ENCODE results near the gene ZNF664. TPM values are rescaled to one million over a fixed set of nuclear protein-coding genes. Genes with fewer than 3 reads are reported as not detected.

Gene ZNF664
- total and polyA plus RNA-seq, 2 experiments from 2014 or later = 40.5 to 115 TPM

DNA sequence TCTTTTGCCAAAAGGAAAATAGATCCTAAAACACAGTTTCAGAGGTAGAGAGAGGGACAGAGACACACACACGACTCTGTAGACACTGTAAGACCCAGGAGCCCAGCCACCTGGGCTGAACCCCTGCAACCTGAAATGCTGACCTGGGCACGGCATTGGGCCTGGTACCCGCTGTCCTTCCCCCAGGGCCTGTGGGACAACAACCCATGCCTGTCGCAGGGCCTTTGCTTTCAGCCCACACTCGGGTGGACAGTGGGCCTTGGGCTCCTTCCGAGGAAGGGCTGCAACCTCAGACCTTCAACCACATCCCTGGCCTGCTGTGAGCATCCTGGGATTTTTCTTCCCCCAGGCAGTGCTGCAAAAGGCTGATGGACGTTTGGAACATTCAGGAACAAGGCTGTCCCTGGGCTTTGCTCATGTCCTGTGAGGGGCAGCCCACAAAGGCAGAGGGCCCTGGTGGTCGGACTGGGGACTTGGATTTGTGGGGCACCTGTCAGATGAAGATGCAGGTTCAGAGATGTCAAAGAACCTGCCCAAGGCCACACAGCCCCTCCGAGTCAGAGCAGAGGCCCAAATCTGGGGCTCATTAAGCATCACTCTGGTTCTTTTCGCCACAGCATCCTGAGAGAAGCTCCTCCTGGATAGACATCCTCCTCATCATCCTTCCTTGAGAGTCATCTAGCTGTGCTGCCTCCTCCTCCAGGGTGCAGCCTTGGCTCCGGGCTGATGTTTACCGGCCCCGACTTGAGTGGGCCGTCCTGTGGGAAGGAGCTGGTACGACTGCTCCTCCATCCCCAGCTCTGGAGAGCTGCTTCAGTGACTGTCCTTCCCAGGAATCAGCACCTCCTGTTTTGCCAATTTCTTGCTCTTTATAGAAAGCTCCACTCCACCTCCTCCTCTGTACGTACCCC lies 33.0 kb upstream of the ZNF664 start:
- Histone ChIP-seq H3K36me3 (peaks cover 27% of the 10 kb centered on the region), H3K4me3 (no peak overlapping the region), H3K27ac (no peak overlapping the region), H3K27me3 (no peaks in the 10 kb centered on the region), H3K9me3 (ENCODE audit: low read depth) (no peaks in the 10 kb centered on the region), H3K4me1 (ENCODE audit: low read depth) (no peaks in the 10 kb centered on the region)
- TF ChIP-seq, protein P1, sequence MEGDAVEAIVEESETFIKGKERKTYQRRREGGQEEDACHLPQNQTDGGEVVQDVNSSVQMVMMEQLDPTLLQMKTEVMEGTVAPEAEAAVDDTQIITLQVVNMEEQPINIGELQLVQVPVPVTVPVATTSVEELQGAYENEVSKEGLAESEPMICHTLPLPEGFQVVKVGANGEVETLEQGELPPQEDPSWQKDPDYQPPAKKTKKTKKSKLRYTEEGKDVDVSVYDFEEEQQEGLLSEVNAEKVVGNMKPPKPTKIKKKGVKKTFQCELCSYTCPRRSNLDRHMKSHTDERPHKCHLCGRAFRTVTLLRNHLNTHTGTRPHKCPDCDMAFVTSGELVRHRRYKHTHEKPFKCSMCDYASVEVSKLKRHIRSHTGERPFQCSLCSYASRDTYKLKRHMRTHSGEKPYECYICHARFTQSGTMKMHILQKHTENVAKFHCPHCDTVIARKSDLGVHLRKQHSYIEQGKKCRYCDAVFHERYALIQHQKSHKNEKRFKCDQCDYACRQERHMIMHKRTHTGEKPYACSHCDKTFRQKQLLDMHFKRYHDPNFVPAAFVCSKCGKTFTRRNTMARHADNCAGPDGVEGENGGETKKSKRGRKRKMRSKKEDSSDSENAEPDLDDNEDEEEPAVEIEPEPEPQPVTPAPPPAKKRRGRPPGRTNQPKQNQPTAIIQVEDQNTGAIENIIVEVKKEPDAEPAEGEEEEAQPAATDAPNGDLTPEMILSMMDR (IDR thresholded peaks at IDR 0.05; ENCODE audit: low read depth, low read length) = no peak
- DNase-seq (ENCODE audit: low read depth in 1 of 2, low spot score in 1 of 2) = no peak

DNA sequence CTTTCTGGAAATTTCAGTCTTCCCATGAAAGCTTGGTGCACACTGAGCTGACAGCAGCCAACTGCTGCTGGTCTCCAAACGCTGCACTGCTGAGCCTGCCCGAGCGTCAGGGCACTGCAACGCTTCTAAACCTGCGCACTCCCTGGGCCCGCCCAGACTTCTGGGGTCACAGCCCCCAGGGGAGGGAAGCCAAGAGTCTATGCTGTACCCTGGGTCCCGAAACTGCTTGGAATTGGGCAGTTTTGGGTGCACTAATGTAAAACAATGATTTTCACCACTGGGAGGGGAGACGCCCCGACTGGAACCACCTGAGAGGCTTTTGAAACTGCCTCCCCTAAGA lies 32.4 kb upstream of the ZNF664 start:
- H3K9me3 ChIP-seq (ENCODE audit: low read depth) = no peaks in the 10 kb centered on the region
- no peak for DNase-seq (ENCODE audit: low read depth in 1 of 2, low spot score in 1 of 2)
- H3K36me3 ChIP-seq = peaks cover 27% of the 10 kb centered on the region
- H3K4me3 ChIP-seq = no peak overlapping the region
- TF ChIP-seq, protein P1 (IDR thresholded peaks at IDR 0.05; ENCODE audit: low read depth, low read length) = no peak
- no peak overlapping the region for H3K27ac ChIP-seq
- H3K4me1 ChIP-seq (ENCODE audit: low read depth) = no peaks in the 10 kb centered on the region
- no peaks in the 10 kb centered on the region for H3K27me3 ChIP-seq

DNA sequence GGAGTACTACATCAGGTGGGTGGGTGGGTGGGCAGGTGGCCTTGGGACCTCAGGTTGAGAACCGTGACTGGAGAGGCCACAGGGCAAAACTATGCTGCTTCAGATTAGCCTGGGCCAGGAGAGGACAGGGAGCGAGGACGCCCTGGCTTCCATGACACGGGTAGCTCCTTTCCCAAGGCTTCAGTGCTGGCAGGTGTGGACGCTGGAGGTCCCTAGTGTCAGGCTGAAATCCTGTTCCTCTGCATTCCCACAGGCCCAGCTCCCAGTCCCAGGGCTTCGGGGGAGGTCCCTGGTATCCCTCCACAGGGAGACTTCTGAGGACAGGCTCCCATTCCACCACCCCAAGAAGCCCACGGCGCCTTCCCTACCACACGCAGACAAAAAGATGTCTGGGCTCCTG lies 32.0 kb upstream of the ZNF664 start:
- TF ChIP-seq, protein P1 (IDR thresholded peaks at IDR 0.05; ENCODE audit: low read depth, low read length) = no peak
- Histone ChIP-seq H3K4me1 (ENCODE audit: low read depth) (no peaks in the 10 kb centered on the region), H3K4me3 (no peak overlapping the region), H3K27me3 (no peaks in the 10 kb centered on the region), H3K36me3 (peaks cover 27% of the 10 kb centered on the region), H3K27ac (no peak overlapping the region), H3K9me3 (ENCODE audit: low read depth) (no peaks in the 10 kb centered on the region)
- DNase-seq (ENCODE audit: low read depth in 1 of 2, low spot score in 1 of 2) = no peak

DNA sequence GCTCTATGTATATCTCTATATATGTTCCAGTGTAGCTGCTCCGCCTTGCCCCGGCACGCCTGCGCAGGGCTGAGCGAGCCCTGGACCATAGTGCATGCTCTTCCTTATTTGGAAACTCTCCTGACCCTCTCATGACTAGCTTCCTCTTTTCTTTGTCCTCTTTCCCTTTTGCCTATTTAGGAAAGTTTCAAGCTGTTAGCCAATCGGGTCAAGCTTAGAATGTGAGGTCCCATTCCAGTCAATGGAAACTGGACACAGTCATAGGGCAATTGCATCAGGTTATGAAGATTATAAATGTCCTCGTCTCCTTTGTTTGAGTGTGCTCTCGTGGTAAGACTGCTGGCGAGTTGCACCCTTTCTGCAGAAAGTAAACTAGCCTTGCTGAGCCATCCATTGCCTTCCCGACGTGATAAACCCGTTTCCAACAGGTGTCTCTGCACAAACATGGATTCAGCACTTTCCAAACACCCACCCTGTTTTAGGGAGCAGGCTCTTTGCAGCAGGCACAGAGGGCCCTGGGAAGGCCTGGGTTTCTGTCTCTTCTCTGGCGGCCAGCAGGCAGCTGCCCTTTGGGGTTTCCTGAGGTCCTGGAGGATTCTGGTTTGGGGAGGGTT lies 31.3 kb upstream of the ZNF664 start:
- DNase-seq (ENCODE audit: low read depth in 1 of 2, low spot score in 1 of 2) = peak in 1 of 2 donors; percentile 13
- Histone ChIP-seq H3K27ac (no peak overlapping the region), H3K27me3 (no peaks in the 10 kb centered on the region), H3K9me3 (ENCODE audit: low read depth) (no peaks in the 10 kb centered on the region), H3K36me3 (peaks cover 21% of the 10 kb centered on the region), H3K4me1 (ENCODE audit: low read depth) (no peaks in the 10 kb centered on the region), H3K4me3 (no peak overlapping the region)
- TF ChIP-seq, protein P1 (IDR thresholded peaks at IDR 0.05; ENCODE audit: low read depth, low read length) = no peak

DNA sequence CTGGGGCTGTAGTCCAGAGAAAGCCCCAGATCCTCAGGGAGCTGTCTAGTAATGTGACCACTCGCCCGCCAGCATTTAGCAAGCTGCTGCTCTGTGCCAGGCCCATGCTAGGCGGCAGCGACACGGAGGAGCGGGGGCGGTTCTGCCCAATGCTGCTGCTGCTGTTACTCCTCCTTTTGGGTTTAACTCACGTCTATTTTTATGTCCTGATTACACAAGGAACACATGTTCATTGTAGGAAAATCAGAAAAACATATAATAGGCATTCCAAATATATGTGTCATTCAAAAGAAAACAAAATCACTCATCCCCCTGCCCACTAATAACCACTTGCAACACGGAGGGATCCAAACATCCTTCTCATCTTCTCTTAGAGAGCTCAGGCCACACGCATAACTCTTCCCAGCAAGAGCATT lies 30.8 kb upstream of the ZNF664 start:
- no peaks in the 10 kb centered on the region for H3K27me3 ChIP-seq
- H3K9me3 ChIP-seq (ENCODE audit: low read depth) = no peaks in the 10 kb centered on the region
- H3K36me3 ChIP-seq = peaks cover 18% of the 10 kb centered on the region
- H3K27ac ChIP-seq = no peak overlapping the region
- peak in 1 of 2 donors; percentile 64 for DNase-seq (ENCODE audit: low read depth in 1 of 2, low spot score in 1 of 2)
- H3K4me3 ChIP-seq = no peak overlapping the region
- TF ChIP-seq, protein P1 (IDR thresholded peaks at IDR 0.05; ENCODE audit: low read depth, low read length) = no peak
- H3K4me1 ChIP-seq (ENCODE audit: low read depth) = no peaks in the 10 kb centered on the region
